ENCODE results near the gene CD24. TPM values are rescaled to one million over a fixed set of nuclear protein-coding genes. Genes with fewer than 3 reads are reported as not detected.

Gene CD24
- total and polyA plus RNA-seq, 10 of the 15 experiments (the other 5 are each of a cell fraction or from before 2014, with no cell fraction given): 0.19 to 21.2 (median 9.0) TPM

GRCh38 chr6:106939848-106940247, 34.7 kb downstream of the CD24 start:
- H3K4me2 ChIP-seq (ENCODE audit: control insufficient read depth, insufficient read depth): peak overlapping the region; percentile 42; the same call in 1 of the 2 replicates
- no peak overlapping the region; the same call in 1 of the 2 replicates for H3K27ac ChIP-seq (ENCODE audit: control insufficient read depth, insufficient read depth)
- H4K20me1 ChIP-seq (ENCODE audit: control insufficient read depth, insufficient read depth): no peaks in the 10 kb centered on the region
- DNase-seq (ENCODE audit: low read depth, low spot score) (peak; percentile 40), ATAC-seq (peak; percentile 93), FAIRE-seq (no peak)
- H3K27me3 ChIP-seq (replicated peaks in 1 of 2; ENCODE audit: control insufficient read depth in 2 of 2, insufficient read depth in 2 of 2, low read length in 1 of 2): no peaks in the 10 kb centered on the region
- H3K9ac ChIP-seq (ENCODE audit: control insufficient read depth, insufficient read depth, low read length): no peak overlapping the region
- no peaks in the 10 kb centered on the region for H3K36me3 ChIP-seq (ENCODE audit: control insufficient read depth in 2 of 2, insufficient read depth in 2 of 2, low read length in 1 of 2)
- POLR2A ChIA-PET: no interaction called here
- BruUV-seq (replicated peaks): no TSS peak
- no peak overlapping the region for H3K4me3 ChIP-seq
- no peaks in the 10 kb centered on the region for H3K79me2 ChIP-seq (ENCODE audit: control insufficient read depth, insufficient read depth, low read length)
- RAD21 ChIA-PET (ENCODE audit: unreplicated experiment): interaction anchor here (0.9 to 1.3 kb wide), 4 partner anchors 26 to 91 kb away, joined by 3 to 5 read pairs (median 4); no protein-coding TSS in a partner anchor
- H3K4me1 ChIP-seq (ENCODE audit: control insufficient read depth, insufficient read depth, low read length): peaks cover 10% of the 10 kb centered on the region
- WGBS (ENCODE audit: insufficient coverage, insufficient replicate concordance, low lambda C conversion rate, missing lambda C conversion rate): 14% methylated on average over 9 of the region's 9 CpGs
- intact Hi-C loops (cut with micrococcal nuclease; ENCODE audit: unreplicated experiment) (no loop called here), in situ Hi-C loops (cut with MboI) (no loop called here)
- CTCF ChIA-PET: no interaction called here
- SMC1A ChIA-PET (ENCODE audit: uncharacterized antibody, unreplicated experiment): interaction anchor here (1.0 to 1.5 kb wide), 2 partner anchors 9 to 92 kb away, joined by 3 to 5 read pairs; no protein-coding TSS in a partner anchor
- H3K9me3 ChIP-seq (replicated peaks; ENCODE audit: control insufficient read depth, insufficient read depth, low read length): no peaks in the 10 kb centered on the region
- H2AFZ ChIP-seq (ENCODE audit: control insufficient read depth, low read depth, low read length): peak overlapping the region; percentile 67
- no peak for TF ChIP-seq ZNF687 (IDR thresholded peaks at IDR 0.05)
- TF ChIP-seq EP300 (IDR thresholded peaks at IDR 0.05; ENCODE audit: borderline replicate concordance in 1 of 2, control insufficient read depth in 1 of 2, low read depth in 2 of 2, low read length in 2 of 2): no peak
- no peak for TF ChIP-seq YBX1 (IDR thresholded peaks at IDR 0.05)
- TF ChIP-seq RCOR1 (conservative IDR thresholded peaks at IDR 0.05; ENCODE audit: low read depth, low read length): no peak
- TF ChIP-seq DPF2 (IDR thresholded peaks at IDR 0.05): 0 out of 2 replicates have a peak, but pooled peaks have one; percentile 0
- TF ChIP-seq IKZF2 (IDR thresholded peaks at IDR 0.05): no peak
- TF ChIP-seq CHD2 (IDR thresholded peaks at IDR 0.05; ENCODE audit: borderline replicate concordance, low read depth, low read length): no peak
- peak; percentile 31; the same call in 1 of the 2 replicates for TF ChIP-seq RUNX3 (IDR thresholded peaks at IDR 0.05; ENCODE audit: low read length)
- TF ChIP-seq NRF1 (conservative IDR thresholded peaks at IDR 0.05; ENCODE audit: low read depth, low read length): no peak
- no peak for TF ChIP-seq CBX5 (IDR thresholded peaks at IDR 0.05; ENCODE audit: low read depth)
- no peak for TF ChIP-seq ESRRA (IDR thresholded peaks at IDR 0.05; ENCODE audit: low read length)
- 0 out of 4 replicates have a peak, but pooled peaks of 1 of the 2 experiments have one; percentile 16 for TF ChIP-seq ETV6 (conservative IDR thresholded peaks at IDR 0.05 in 1 of 2, IDR thresholded peaks at IDR 0.05 in 1 of 2; ENCODE audit: borderline replicate concordance in 1 of 2, low read depth in 1 of 2)
- TF ChIP-seq BCL3 (IDR thresholded peaks at IDR 0.05; ENCODE audit: borderline replicate concordance, insufficient read depth, low read depth, low read length, poor library complexity, severe bottlenecking): no peak
- TF ChIP-seq POU2F2 (IDR thresholded peaks at IDR 0.05; ENCODE audit: borderline replicate concordance, low read depth, low read length): no peak
- TF ChIP-seq CTCF (IDR thresholded peaks at IDR 0.05 in 2 of 3, conservative IDR thresholded peaks at IDR 0.05 in 1 of 3; ENCODE audit: control insufficient read depth in 2 of 3, extremely low read depth in 1 of 3, insufficient read depth in 1 of 3, low read depth in 3 of 3, low read length in 3 of 3): no peak
